ENCODE data around the gene ATP11C. TPM values are rescaled to one million over a fixed set of nuclear protein-coding genes. Genes with fewer than 3 reads are reported as not detected.
"Not testable (repeated sequence)": the region's sequence is repeated elsewhere in the genome, so short reads cannot be mapped to it uniquely, and the experiment has no call there.

The ATP11C gene
- total and polyA plus RNA-seq, 4 donors = 2.6 to 23.5 (median 10.0) TPM

GRCh38 chrX:139691493-139691842 lies 241.4 kb downstream of the ATP11C start:
- Histone ChIP-seq H3K4me1 (ENCODE audit: control insufficient read depth in 5 of 5, insufficient read depth in 5 of 5, low read length in 5 of 5) (peaks cover 0 to 7% (median 0%) of the 10 kb centered on the region in 5 donors), H3K9me3 (ENCODE audit: control insufficient read depth in 4 of 4, insufficient read depth in 3 of 4, low read length in 3 of 4) (peaks cover 0 to 5% (median 0%) of the 10 kb centered on the region in 4 donors), H3K27me3 (ENCODE audit: control insufficient read depth in 3 of 3, insufficient read depth in 3 of 3, low read length in 2 of 3) (peaks cover 7 to 26% (median 18%) of the 10 kb centered on the region in 3 donors), H3K27ac (ENCODE audit: low read depth in 1 of 2, low read length in 1 of 2) (no peak overlapping the region), H3K4me3 (no peak overlapping the region), H3K36me3 (ENCODE audit: control insufficient read depth in 4 of 4, insufficient read depth in 4 of 4, low read length in 4 of 4) (no peaks in the 10 kb centered on the region), H3K9ac (ENCODE audit: insufficient read depth in 1 of 2, low read length in 2 of 2) (no peak overlapping the region)
- WGBS, 2 donors = 0 to 25% methylated on average over 7 to 23 of the region's 23 CpGs
- peak in 1 of 3 donors; percentile 14 for DNase-seq
- no peak for TF ChIP-seq CTCF (IDR thresholded peaks at IDR 0.05; ENCODE audit: control extremely low read depth, extremely low read depth)
- no peak for ATAC-seq (ENCODE audit: insufficient read depth, low FRiP score)

- not testable (repeated sequence) for H3K27ac ChIP-seq (ENCODE audit: low read depth in 1 of 2, low read length in 1 of 2); H3K4me1 ChIP-seq (ENCODE audit: control insufficient read depth in 5 of 5, insufficient read depth in 5 of 5, low read length in 5 of 5); H3K4me3 ChIP-seq; H3K9me3 ChIP-seq (ENCODE audit: control insufficient read depth in 4 of 4, insufficient read depth in 3 of 4, low read length in 3 of 4); H3K9ac ChIP-seq (ENCODE audit: insufficient read depth in 1 of 2, low read length in 2 of 2); DNase-seq; ATAC-seq (ENCODE audit: insufficient read depth, low FRiP score); H3K36me3 ChIP-seq (ENCODE audit: control insufficient read depth in 4 of 4, insufficient read depth in 4 of 4, low read length in 4 of 4)
- H3K27me3 ChIP-seq (ENCODE audit: control insufficient read depth in 3 of 3, insufficient read depth in 3 of 3, low read length in 2 of 3) = peaks cover 2 to 11% (median 5%) of the 10 kb centered on the region in 3 donors
- 83 to 88% methylated on average over 7 of the region's 7 CpGs for WGBS, 2 donors
Measured at GRCh38 chrX:139685175-139685574, 247.7 kb downstream of the ATP11C start.

GRCh38 chrX:139680356-139680755 lies 252.5 kb downstream of the ATP11C start:
- 57 to 79% methylated on average over 3 of the region's 3 CpGs for WGBS, 2 donors
- ATAC-seq (ENCODE audit: insufficient read depth, low FRiP score) = no peak

More at GRCh38 chrX:139680356-139680755, 252.5 kb downstream of the ATP11C start:
- no peak overlapping the region for H3K27ac ChIP-seq (ENCODE audit: low read depth in 1 of 2, low read length in 1 of 2)
- no peak for DNase-seq
- TF ChIP-seq CTCF (IDR thresholded peaks at IDR 0.05; ENCODE audit: control extremely low read depth, extremely low read depth) = no peak
- H3K4me3 ChIP-seq = no peak overlapping the region
- no peaks in the 10 kb centered on the region for H3K36me3 ChIP-seq (ENCODE audit: control insufficient read depth in 4 of 4, insufficient read depth in 4 of 4, low read length in 4 of 4)
- H3K4me1 ChIP-seq (ENCODE audit: control insufficient read depth in 5 of 5, insufficient read depth in 5 of 5, low read length in 5 of 5) = no peaks in the 10 kb centered on the region
- no peak overlapping the region for H3K9ac ChIP-seq (ENCODE audit: insufficient read depth in 1 of 2, low read length in 2 of 2)
- peaks cover 0 to 2% (median 0%) of the 10 kb centered on the region in 4 donors for H3K9me3 ChIP-seq (ENCODE audit: control insufficient read depth in 4 of 4, insufficient read depth in 3 of 4, low read length in 3 of 4)
- H3K27me3 ChIP-seq (ENCODE audit: control insufficient read depth in 3 of 3, insufficient read depth in 3 of 3, low read length in 2 of 3) = peaks cover under 1 to 2% (median 2%) of the 10 kb centered on the region in 3 donors

Small RNA genes lying within 50 kb of the gene (small RNA-seq; reads per million reads assigned to genes)
- gene MIR505 (ENCODE audit: low replicate concordance) (4.3 reads per million, percentile 94 among the genes with 10 or more reads in this experiment), gene RF00425 (ENCODE audit: low replicate concordance) (not detected), gene RF01210 (ENCODE audit: low replicate concordance) (not detected), gene RNU6ATAC23P (ENCODE audit: low replicate concordance) (not detected)

Other genes with a start within 250 kb of the ATP11C start
- under 1 TPM; 0.14 to 0.37 TPM for gene MCF2, start 224.9 kb downstream of the ATP11C start, total RNA-seq
- under 1 TPM; 0.10 to 0.14 TPM for gene MCF2, start 224.9 kb downstream of the ATP11C start, polyA plus RNA-seq
- not detected for gene CXorf66, start 32.5 kb upstream of the ATP11C start, total RNA-seq
- gene CXorf66, start 32.5 kb upstream of the ATP11C start, polyA plus RNA-seq = not detected

All from lung (tissue), 13 donors.